ENCODE data around the gene PLAU.

DNA sequence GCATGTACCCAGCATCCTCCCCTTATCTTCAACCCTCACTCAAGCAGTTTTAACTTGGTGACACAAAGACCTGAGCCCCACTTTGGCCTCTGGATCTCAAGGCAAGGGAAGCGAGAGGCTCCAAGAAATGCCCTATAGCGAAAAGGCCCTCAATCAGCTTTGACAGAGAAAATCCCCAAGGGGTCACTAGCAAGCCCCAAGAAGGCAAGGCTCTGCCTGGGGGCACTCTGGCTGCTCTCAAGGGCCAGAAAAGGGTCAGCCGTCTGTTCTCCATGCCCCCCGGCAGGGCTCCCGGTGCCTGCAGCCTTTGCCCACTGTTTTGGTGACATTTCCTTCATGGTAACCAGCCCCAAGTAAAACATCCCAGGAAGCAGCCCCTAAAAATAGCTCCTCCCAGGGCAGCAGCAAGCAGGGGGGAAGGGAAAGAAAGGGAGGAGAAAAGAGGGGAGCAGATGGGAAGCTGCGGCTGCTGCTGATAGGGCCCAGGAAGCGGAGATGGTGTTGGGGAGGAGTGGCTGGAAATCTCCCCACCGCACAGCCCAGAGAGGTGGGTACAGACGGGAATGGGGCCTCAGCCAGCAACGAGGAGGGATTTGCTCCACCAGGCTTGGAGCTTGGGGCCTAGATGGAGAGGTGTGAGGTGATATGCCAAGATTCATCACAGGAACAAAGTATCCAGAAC, 43.7 kb upstream of the PLAU start:
- TF ChIP-seq, protein P1, sequence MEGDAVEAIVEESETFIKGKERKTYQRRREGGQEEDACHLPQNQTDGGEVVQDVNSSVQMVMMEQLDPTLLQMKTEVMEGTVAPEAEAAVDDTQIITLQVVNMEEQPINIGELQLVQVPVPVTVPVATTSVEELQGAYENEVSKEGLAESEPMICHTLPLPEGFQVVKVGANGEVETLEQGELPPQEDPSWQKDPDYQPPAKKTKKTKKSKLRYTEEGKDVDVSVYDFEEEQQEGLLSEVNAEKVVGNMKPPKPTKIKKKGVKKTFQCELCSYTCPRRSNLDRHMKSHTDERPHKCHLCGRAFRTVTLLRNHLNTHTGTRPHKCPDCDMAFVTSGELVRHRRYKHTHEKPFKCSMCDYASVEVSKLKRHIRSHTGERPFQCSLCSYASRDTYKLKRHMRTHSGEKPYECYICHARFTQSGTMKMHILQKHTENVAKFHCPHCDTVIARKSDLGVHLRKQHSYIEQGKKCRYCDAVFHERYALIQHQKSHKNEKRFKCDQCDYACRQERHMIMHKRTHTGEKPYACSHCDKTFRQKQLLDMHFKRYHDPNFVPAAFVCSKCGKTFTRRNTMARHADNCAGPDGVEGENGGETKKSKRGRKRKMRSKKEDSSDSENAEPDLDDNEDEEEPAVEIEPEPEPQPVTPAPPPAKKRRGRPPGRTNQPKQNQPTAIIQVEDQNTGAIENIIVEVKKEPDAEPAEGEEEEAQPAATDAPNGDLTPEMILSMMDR (IDR thresholded peaks at IDR 0.05 in 2 of 3, conservative IDR thresholded peaks at IDR 0.05 in 1 of 3; ENCODE audit: control insufficient read depth in 2 of 3, extremely low read depth in 1 of 3, insufficient read depth in 1 of 3, low read depth in 3 of 3, low read length in 3 of 3): no peak
- TF ChIP-seq EP300 (IDR thresholded peaks at IDR 0.05; ENCODE audit: borderline replicate concordance in 1 of 2, control insufficient read depth in 1 of 2, low read depth in 2 of 2, low read length in 2 of 2): no peak
- TF ChIP-seq BHLHE40 (IDR thresholded peaks at IDR 0.05; ENCODE audit: borderline replicate concordance in 1 of 2, low read depth in 2 of 2, low read length in 1 of 2): no peak
- no peak for TF ChIP-seq POLR2AphosphoS5 (IDR thresholded peaks at IDR 0.05; ENCODE audit: low read length)
- no peak for TF ChIP-seq ZNF274 (IDR thresholded peaks at IDR 0.05; ENCODE audit: insufficient read depth, insufficient read length)
- no peak for TF ChIP-seq JUNB (IDR thresholded peaks at IDR 0.05)

Data from GM12878 (cell line).